Tibial artery (tissue), 4 donors: Measurements from ENCODE around the gene PBRM1.

ENCODE experiments used
- DNase-seq, 2 donors: peaks; one replicate each; pipeline ENCODE4 v3.0.0-alpha.2; 2019
- H3K27ac ChIP-seq, 2 donors: fragments of 200-600 bp; sonication (generic) in 1 of 2; 1 replicate in 1 of 2; 2 replicates in 1 of 2; pipeline ENCODE4 v1.5.1; 2018 to 2019; ENCODE audit warnings: mild to moderate bottlenecking in 1 of 2
- H3K27me3 ChIP-seq, 2 donors: fragments of 200-600 bp; sonication (generic) in 1 of 2; one replicate each; pipeline versions ENCODE4 v1.5.1 to v1.6.0; 2016 to 2019
- H3K36me3 ChIP-seq, 3 donors: fragments of 200-600 bp; sonication (generic) in 2 of 3; one replicate each; pipeline ENCODE4 v1.5.1; 2016 to 2019; ENCODE audit warnings: mild to moderate bottlenecking in 2 of 3
- H3K4me1 ChIP-seq, 4 donors: fragments of 200-600 bp; sonication (generic) in 2 of 4; 1 replicate in 3 of 4; 2 replicates in 1 of 4; pipeline ENCODE4 v1.5.1; 2016 to 2019
- H3K4me3 ChIP-seq, 2 donors: fragments of 200-600 bp; sonication (generic) in 1 of 2; 1 replicate in 1 of 2; 2 replicates in 1 of 2; pipeline ENCODE4 v1.5.1; 2018 to 2019; ENCODE audit warnings: mild to moderate bottlenecking in 2 of 2
- H3K9me3 ChIP-seq, 3 donors: fragments of 200-600 bp; sonication (generic) in 1 of 3; one replicate each; pipeline ENCODE4 v1.5.1; 2016 to 2019
- CTCF ChIP-seq, 2 experiments: fragments of 200-600 bp in 1 of 2; fragments of 450-650 bp in 1 of 2; IDR thresholded peaks; one replicate each; pipeline ENCODE4 v1.5.1; 2017 to 2019; ENCODE audit warnings: antibody characterized with exemption in 2 of 2, mild to moderate bottlenecking in 1 of 2, moderate library complexity in 1 of 2
- intact Hi-C: fragments of 100-400 bp; cut with DNase I; formaldehyde crosslinking; loops from one replicate; pipeline ENCODE4 v1.15.0; 2023; ENCODE audit warnings: low total_unique reads

PBRM1 gene

DNA sequence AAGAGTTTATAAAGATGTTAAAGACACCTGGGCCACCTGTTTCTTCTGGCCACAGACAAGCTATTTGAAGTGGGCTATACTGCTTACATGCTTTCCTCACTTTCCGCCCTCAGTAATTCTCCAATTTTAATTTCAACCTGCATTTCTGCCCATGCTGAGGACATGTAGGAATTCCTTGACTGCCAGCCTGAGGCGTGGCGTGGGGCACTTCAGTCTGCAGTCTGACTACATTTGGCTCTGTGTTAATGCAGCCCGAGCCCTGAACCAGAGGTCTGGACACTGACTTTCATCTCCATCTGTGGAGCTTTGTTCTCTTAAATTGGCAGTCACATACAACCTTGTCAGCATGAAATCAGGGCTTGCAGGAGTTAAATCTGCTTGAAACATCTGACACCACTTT, 140.8 kb downstream of the PBRM1 start:
- Histone ChIP-seq H3K9me3 (no peaks in the 10 kb centered on the region), H3K36me3 (peaks cover 28 to 62% (median 52%) of the 10 kb centered on the region in 3 donors), H3K27me3 (no peaks in the 10 kb centered on the region), H3K4me1 (peaks cover 0 to 7% (median 4%) of the 10 kb centered on the region in 4 donors), H3K4me3 (no peak overlapping the region), H3K27ac (no peak overlapping the region)
- no peak for DNase-seq
- TF ChIP-seq CTCF (IDR thresholded peaks at IDR 0.05): no peak
- intact Hi-C loops: no loop called here

GRCh38 chr3:52541050-52541449, 144.7 kb downstream of the PBRM1 start:
- Histone ChIP-seq H3K4me3 (no peak overlapping the region), H3K9me3 (no peaks in the 10 kb centered on the region), H3K27ac (no peak overlapping the region), H3K4me1 (peaks cover 0 to 39% (median 31%) of the 10 kb centered on the region in 4 donors), H3K36me3 (peaks cover 0 to 31% (median 18%) of the 10 kb centered on the region in 3 donors), H3K27me3 (no peaks in the 10 kb centered on the region)
- no peak for DNase-seq
- intact Hi-C loops: no loop called here
- no peak for TF ChIP-seq CTCF (IDR thresholded peaks at IDR 0.05)

- intact Hi-C loops: loop anchor here (10.0 kb wide), 1 partner anchor 64 kb away; no protein-coding TSS in a partner anchor
- no peak for DNase-seq
- Histone ChIP-seq H3K27ac (no peak overlapping the region), H3K36me3 (peaks cover 0 to 20% (median 15%) of the 10 kb centered on the region in 3 donors), H3K27me3 (no peaks in the 10 kb centered on the region), H3K4me1 (peaks cover 0 to 55% (median 45%) of the 10 kb centered on the region in 4 donors), H3K4me3 (no peak overlapping the region), H3K9me3 (no peaks in the 10 kb centered on the region)
- TF ChIP-seq CTCF (IDR thresholded peaks at IDR 0.05): no peak
Measured at GRCh38 chr3:52539010-52539653, 146.6 kb downstream of the PBRM1 start.

DNA sequence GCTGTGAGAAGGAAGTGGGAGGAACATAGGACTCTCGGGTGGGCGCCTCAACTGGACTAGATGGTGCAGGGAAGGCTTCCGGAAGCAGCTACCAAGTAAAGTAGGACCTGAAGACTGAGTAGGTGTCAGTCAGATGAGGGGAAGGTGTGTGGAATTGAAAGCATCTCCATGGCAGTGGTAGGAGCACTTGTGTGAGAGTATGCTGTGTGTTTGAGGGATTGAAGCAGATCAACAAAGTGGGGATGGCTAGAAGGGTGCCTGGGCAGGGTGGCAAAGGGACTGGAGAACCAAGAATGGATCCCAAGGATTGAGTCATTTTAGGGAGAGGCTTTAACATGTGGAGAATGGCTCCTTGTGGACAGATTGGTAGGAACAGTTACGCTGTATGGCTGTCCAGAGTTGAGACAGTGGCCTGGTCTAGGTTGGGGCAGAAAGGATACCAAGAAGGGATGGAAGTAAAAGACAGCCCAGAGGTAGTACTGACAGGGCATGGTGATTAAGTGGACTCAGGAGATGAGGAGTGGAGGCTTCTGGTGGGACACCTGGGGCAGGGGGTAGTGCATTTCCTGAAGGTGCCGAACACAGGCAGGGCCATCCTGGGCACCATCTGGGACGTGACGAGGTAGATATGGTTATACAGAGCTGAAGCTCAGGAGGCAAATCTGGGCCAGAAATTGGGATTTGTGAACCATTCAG, 147.8 kb downstream of the PBRM1 start:
- intact Hi-C loops: loop anchor here (10.0 kb wide), 1 partner anchor 63 kb away; no protein-coding TSS in a partner anchor
- Histone ChIP-seq H3K4me3 (peak overlapping the region; percentile 68 to 69), H3K36me3 (peaks cover 0 to 15% (median 10%) of the 10 kb centered on the region in 3 donors), H3K27me3 (no peaks in the 10 kb centered on the region), H3K9me3 (no peaks in the 10 kb centered on the region), H3K4me1 (peaks cover 0 to 62% (median 52%) of the 10 kb centered on the region in 4 donors), H3K27ac (peak overlapping the region; percentile 80 to 85)
- DNase-seq: no peak
- no peak for TF ChIP-seq CTCF (IDR thresholded peaks at IDR 0.05)

DNA sequence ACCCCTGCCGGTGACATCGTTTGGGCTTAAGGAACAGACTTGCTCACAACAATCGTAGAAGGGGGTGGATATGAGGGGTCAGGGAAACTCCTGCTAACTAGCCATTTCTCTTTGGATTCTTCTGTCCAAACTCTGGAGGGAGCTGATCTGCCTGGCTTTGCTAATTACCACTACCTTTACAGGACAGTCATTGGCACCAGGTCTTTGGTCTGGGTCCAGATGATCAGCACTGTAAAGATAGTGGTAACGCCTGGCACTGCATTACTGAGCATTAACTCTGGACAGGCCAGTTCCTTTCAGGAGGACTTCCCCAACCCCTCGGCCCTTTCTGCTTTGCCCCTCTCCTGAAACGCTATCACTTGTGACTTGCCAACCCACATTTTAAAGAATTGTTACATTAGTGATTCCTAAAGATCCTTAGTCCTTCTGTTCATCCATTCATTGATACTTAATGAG, 148.5 kb downstream of the PBRM1 start:
- Histone ChIP-seq H3K4me1 (peaks cover 0 to 68% (median 57%) of the 10 kb centered on the region in 4 donors), H3K27me3 (no peaks in the 10 kb centered on the region), H3K4me3 (peak overlapping the region; percentile 68 to 69), H3K27ac (peak overlapping the region; percentile 80 to 85), H3K36me3 (peaks cover 0 to 15% (median 8%) of the 10 kb centered on the region in 3 donors), H3K9me3 (no peaks in the 10 kb centered on the region)
- no peak for DNase-seq
- peak in 1 of 2 experiments; percentile 6 for TF ChIP-seq CTCF (IDR thresholded peaks at IDR 0.05)
- intact Hi-C loops: loop anchor here (10.0 kb wide), 1 partner anchor 62 kb away; no protein-coding TSS in a partner anchor
